MM.1S (cell line): ENCODE data around the gene RINL.

Experiments used
- CTCF ChIP-seq: fragments of 300-600 bp; sonication (generic); IDR thresholded peaks from 2 replicates; pipeline ENCODE4 v1.5.1; 2016; ENCODE audit warnings: antibody characterized with exemption, low read length, mixed read lengths
- EZH2 ChIP-seq: fragments of 300-600 bp; sonication (generic); optimal IDR thresholded peaks from 2 replicates; pipeline ENCODE3; 2017; ENCODE audit warnings: low read depth, mild to moderate bottlenecking, antibody characterized with exemption, low read length, mixed read lengths
- EZH2phosphoT487 ChIP-seq: fragments of 300-600 bp; sonication (generic); IDR thresholded peaks from 2 replicates; pipeline ENCODE4 v1.6.1; 2018; ENCODE audit warnings: antibody characterized with exemption, low read length

DNA sequence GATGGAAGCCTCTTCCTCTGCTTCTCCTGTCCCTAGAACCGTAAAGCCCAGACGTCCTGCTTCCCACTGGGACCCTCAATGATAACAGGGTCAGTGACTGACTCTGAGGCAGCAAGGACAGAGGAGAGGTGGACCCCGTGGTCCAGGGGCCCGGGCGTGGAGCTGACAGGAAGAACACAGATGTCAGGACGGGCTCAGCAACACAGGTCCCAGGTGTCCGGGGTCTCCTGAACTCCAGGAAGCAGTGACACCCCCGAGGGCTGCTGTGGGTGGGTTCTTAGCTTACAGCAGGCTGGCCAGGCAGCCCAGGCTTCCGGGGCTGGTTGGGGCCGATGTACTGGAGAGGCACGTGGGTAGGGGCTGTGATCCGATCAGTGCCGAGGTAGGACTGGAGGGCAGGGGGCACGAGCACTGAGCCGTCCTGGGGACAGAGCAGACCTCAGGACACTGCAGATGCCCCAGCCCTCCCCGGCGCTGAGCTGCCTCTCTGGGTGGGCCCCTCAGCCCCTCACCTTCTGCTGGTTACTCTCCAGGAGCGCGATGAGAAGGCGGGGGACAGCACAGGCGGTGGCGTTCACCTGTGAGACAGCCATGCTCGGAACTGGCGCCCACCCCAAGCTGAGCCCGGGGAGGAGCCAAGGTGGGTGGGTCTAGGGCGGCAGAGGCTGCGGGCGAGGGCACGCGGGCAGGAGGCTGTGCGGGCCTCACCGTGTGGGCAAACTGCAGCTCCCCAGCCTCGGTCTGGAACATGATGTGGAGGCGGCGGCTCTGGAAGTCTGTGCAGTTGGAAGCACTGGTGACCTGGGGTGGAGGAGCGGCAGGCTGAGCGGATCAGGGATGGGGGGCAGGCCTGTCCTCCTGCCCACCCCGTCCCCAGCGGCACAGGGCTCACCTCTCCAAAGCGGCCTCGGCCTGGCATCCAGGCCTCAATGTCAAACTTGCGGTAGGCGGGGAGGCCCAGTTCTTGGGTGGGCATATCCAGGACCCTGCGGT, 37.5 kb upstream of the RINL start:
- TF ChIP-seq CTCF = no peak
- no peak for TF ChIP-seq EZH2phosphoT487
- TF ChIP-seq EZH2 = no peak
